DLD1 (cell line): ENCODE data around the gene IMMP2L.

Source experiments
- in situ Hi-C: cut with HindIII; loops from 2 replicates; pipeline ENCODE4 v1.10.0; 2017; ENCODE audit warnings: low sequenced_read_pairs

Gene IMMP2L

GRCh38 chr7:111174510-111174909 is 387.8 kb downstream of the IMMP2L start:
- in situ Hi-C loops: no loop called here

GRCh38 chr7:111173990-111174389 is 388.3 kb downstream of the IMMP2L start:
- in situ Hi-C loops: no loop called here

- in situ Hi-C loops: no loop called here
Measured at GRCh38 chr7:111173528-111173927, 388.8 kb downstream of the IMMP2L start.

- in situ Hi-C loops: no loop called here
Measured at GRCh38 chr7:111172564-111173257, 389.6 kb downstream of the IMMP2L start.

GRCh38 chr7:111168182-111168581 is 394.1 kb downstream of the IMMP2L start:
- in situ Hi-C loops: no loop called here

GRCh38 chr7:111164442-111164841 is 397.9 kb downstream of the IMMP2L start:
- in situ Hi-C loops: no loop called here

- in situ Hi-C loops: no loop called here
Measured at GRCh38 chr7:111162692-111163091, 399.6 kb downstream of the IMMP2L start.

GRCh38 chr7:111160297-111160696 is 402.0 kb downstream of the IMMP2L start:
- in situ Hi-C loops: no loop called here

GRCh38 chr7:111159426-111159825 is 402.9 kb downstream of the IMMP2L start:
- in situ Hi-C loops: no loop called here

- in situ Hi-C loops: no loop called here
Measured at GRCh38 chr7:111150709-111151108, 411.6 kb downstream of the IMMP2L start.

GRCh38 chr7:111147708-111148533 is 414.4 kb downstream of the IMMP2L start:
- in situ Hi-C loops: no loop called here

- in situ Hi-C loops: no loop called here
Measured at GRCh38 chr7:111146136-111146535, 416.2 kb downstream of the IMMP2L start.

- in situ Hi-C loops: no loop called here
Measured at GRCh38 chr7:111145472-111145871, 416.8 kb downstream of the IMMP2L start.

- in situ Hi-C loops: no loop called here
Measured at GRCh38 chr7:111140091-111140865, 422.0 kb downstream of the IMMP2L start.

- in situ Hi-C loops: no loop called here
Measured at GRCh38 chr7:111138586-111138985, 423.7 kb downstream of the IMMP2L start.

- in situ Hi-C loops: no loop called here
Measured at GRCh38 chr7:111138193-111138569, 424.1 kb downstream of the IMMP2L start.

- in situ Hi-C loops: no loop called here
Measured at GRCh38 chr7:111137296-111138192, 424.7 kb downstream of the IMMP2L start.

GRCh38 chr7:111132833-111133232 is 429.5 kb downstream of the IMMP2L start:
- in situ Hi-C loops: no loop called here

- in situ Hi-C loops: no loop called here
Measured at GRCh38 chr7:111129435-111129834, 432.9 kb downstream of the IMMP2L start.

GRCh38 chr7:111126987-111127386 is 435.3 kb downstream of the IMMP2L start:
- in situ Hi-C loops: no loop called here

- in situ Hi-C loops: no loop called here
Measured at GRCh38 chr7:111115966-111116365, 446.3 kb downstream of the IMMP2L start.
